Smooth muscle cell of the brain vasculature (primary cell): Measurements from ENCODE around the gene MYO7B.

Source experiments
- DNase-seq: peaks from one replicate; pipeline ENCODE4 v3.0.0-alpha.2; 2012; ENCODE audit warnings: low read depth, low spot score

Gene MYO7B

DNA sequence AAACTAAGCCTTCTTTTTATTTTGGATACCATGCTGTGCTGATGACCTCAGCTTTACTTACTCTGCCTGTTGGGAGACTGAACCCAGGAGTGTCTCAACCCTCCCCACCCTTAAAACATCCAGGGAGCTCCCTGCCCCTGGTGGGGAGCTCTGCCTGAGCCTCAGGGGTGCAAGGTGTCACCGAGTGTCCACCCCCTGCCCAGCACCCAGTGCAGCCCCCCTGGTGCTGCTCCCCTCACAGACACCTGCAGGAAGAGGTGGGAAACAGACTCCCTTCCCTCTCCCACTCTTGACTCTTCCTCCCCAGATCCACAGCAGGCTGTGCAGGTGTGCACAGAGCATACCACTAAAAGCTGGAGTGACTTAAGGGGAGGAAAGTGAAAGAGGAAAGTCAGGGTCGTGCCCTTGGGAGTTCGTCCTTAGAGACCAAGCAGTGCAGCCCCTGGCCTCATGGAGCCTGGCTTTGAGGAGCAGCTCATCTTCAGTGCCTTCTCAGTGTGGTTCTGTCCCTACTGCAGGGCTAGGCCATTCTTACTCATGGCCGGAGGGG is 51.3 kb downstream of the MYO7B start:
- no peak for DNase-seq

DNA sequence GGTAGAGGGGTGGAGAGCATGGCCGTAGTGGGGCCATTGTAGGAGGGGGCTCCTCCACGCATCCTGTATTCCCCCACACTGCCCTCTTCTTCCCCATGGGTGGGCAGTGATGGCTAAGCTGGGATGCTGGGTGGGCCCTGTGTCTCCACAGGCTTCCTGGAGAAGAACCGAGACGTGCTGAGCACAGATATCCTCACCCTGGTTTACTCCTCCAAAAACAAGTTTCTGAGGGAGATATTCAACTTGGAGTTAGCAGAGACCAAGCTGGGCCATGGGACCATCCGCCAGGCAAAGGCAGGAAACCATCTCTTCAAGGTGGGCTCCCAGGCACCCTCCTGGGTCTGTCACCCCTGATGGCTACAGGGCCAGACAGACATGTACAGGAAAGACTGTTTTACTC is 52.8 kb downstream of the MYO7B start:
- no peak for DNase-seq

DNA sequence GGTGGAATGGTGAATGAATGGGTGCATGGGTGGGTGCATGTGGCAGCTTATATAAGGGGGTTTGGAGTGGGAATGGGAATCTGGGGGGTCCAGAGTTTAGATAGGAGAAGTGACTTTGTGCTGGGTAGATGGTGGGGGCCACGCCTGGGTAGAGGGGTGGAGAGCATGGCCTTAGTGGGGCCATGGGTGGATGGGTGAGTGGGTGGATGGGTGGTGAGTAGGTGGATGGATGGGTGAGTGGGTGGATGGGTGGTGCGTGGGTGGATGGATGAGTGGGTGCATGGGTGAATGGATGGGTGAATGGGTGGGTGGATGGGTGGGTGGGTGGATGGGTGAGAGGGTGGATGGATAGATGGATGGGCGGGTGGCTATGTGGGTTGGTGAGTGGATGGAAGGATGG is 53.9 kb downstream of the MYO7B start:
- no peak for DNase-seq

DNA sequence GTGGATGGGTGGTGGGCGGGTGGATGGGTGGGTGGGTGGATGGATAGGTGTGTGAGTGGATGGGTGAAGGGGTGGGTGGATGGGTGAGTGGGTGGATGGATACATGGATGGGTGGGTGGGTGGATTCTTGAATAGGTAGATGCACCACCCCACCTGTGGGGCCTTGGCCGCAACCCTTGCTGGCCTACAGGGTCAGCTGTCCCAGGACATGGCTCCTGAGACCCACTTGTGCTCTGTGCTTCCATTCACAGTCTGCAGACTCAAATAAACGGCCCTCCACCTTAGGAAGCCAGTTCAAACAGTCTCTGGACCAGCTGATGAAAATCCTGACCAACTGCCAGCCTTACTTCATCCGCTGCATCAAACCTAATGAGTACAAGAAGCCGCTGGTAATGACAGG is 54.4 kb downstream of the MYO7B start:
- DNase-seq: no peak

DNA sequence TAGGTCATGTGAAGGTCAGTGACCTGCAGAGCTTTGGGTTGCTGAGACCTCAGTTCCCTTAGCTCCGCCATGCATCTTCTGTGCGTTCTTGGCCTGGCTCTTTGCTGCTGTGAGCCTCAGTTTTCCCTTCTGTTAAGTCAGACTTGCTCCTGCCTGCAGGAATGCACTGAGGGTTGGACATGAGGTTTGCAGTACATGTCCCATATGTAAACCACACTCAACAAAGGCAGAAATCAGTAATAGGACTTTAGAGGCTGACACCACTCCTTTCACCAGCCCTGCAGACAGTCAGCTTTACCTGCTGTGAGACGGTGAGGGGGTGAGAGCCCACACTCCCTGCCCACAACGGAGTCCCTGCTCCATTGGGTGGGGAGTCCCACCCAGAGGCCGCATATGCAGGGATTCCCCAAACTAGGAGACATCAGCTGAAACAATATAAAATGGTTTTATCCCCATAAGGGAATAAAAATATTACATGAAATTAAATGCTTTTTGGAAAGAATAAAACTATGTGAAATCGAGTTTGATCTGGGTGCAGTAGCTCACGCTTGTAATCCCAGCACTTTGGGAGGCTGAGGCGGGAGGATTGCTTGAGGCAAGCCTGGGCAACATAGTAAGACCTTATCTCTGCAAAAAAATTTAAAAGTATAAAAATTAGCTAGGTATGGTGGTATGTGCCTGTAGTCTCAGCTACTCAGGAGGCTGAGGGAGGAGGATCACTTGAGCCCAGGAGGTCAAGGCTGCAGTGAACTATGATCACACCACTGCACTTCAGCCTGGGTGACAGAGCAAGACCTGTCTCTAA is 55.1 kb downstream of the MYO7B start:
- no peak for DNase-seq

DNA sequence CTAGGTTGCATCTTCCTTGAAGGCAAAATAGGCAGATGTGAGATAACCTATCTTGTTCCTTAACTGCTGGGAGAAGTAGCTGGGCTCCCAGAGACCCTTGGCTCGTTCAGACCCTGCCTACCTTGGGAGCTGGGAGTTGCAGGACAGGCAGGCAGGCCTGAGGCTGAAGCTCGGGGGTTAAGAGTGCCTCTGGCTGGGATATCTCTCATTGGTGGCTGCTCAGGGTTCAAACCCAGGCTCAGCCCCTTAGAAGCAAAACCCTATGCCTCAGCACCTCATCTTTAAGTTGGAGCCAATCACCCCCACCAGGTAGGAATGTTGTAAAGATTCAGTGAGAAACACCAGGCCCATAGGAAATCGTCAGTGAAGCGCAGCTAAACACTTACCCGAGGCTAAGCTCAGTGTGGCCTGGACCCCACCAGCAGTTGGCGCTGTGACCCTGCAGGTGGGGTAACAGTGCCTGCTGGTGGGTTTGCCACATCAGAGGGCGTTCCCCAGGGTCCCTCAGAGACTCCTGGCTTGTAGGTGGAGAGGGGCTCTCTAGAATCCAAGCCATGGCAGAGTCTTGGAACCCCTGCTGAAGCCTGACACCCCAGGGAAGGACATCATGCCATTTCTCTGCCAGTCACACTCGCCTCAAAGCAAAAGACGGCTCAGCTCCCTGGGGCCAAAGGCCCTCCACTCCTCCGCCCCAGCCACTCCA is 55.9 kb downstream of the MYO7B start:
- no peak for DNase-seq

DNA sequence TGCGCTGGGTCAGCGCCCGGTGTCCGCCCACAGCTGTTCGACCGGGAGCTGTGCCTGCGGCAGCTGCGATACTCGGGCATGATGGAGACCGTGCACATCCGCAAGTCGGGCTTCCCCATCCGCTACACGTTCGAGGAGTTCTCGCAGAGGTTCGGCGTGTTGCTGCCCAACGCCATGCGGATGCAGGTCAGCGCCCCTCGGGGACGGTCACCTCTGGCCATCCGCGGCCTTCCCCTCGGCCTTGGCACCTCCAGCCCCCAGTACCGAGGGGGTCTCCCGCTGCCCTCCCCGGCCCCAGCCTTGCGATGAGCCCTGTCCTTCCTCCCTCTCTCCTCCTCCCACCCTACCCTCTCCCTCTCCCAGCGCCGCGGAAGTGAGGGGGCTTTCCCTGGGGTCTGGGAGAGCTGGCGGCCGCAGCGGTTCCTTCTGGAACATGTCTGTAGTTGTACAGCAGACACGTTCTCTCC is 57.3 kb downstream of the MYO7B start:
- DNase-seq: no peak

DNA sequence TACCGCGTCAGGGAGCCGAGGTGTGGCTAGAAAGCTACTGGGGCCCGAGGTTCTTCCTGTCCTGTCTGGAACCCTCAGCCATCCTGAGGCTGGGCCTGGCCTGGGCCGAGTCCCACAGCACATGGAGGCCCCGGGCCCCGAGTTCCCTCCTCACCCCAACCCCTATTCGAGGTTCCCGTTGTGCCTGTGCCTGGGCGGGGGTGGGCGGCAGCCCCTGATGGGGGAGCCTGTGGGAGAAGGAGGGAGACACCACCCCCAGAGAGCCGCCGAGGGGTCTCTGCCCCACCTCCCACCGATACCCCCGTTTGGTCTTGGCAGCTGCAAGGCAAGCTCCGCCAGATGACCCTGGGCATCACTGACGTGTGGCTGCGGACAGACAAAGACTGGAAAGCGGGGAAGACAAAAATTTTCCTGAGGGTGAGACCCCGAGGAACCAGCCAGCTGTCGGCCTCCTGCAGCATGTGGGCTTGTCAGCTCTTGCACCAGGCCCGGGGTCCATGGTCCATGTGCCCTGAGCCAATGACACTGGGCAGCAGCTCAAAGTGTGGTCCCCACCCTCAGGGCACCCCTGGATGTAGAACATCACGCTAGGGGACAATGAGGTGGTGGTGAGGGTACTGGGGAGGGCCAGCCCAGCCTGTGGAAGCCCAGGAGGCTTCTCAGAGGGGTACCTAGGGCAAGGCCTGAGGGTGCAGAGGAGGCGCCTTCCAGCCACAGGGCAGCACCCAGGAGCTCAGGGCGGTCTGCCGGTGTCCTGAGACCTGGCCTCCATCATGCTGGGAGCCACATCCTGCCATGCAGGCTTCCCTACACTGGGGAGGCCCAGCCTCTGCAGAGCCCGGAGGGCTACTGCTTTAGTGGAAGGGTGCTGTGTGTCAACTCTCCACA is 58.0 kb downstream of the MYO7B start:
- no peak for DNase-seq

DNA sequence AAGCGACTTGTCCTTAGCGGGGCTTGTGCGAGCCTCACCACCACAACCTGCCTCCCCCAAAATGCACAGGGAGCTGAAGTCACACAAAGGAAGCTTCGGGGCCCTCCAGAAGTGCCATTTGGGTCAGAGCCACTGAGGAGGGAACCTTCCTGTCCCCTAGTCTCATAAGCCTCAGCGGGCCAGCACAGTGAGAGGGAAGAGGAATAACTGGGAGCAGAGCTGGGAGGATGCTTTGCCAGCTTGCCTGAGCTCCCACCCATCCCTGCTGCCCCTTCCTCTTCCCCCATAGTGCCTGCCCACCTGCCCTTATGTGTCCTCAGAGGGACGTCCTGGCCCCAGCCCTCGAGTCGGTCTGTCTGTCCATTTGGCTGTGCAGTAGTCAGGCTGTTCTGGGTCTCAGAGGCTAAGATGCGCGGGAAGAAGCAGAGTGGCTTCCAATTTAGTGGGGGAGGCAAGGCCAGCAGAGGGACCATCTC is 58.7 kb downstream of the MYO7B start:
- no peak for DNase-seq

DNA sequence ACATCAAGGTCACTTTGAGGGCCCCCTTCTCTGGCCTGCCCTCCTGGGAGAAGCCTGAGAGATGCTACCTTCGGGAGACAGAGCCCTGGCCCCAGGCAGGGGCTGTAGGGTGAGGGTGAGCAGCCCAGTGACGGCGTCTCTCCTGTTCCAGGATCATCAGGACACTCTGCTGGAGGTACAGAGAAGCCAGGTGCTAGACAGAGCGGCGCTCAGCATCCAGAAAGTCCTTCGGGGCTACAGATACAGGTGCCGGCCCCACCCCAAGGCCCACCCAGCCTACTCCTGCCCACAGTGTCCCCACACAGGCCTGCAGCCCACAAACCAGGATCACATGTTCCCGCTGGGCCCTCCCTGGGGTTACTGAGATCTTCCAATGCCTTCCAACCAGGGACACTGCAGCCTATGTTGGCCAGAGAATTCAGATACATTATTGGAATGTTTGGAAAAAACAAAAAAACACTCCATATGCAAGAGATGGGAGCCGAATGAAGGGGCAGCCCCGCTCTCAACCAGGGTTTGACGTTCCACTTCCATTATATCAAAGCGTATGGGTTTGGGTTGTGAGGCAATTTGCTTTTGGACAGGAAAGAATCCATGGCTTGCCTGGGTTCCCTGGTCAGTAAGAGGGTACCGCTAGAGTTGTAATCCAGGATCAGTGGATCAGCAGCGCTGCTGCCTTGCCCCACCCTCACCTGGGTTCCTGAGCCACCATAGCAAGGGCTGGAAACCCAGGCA is 61.0 kb downstream of the MYO7B start:
- no peak for DNase-seq

DNA sequence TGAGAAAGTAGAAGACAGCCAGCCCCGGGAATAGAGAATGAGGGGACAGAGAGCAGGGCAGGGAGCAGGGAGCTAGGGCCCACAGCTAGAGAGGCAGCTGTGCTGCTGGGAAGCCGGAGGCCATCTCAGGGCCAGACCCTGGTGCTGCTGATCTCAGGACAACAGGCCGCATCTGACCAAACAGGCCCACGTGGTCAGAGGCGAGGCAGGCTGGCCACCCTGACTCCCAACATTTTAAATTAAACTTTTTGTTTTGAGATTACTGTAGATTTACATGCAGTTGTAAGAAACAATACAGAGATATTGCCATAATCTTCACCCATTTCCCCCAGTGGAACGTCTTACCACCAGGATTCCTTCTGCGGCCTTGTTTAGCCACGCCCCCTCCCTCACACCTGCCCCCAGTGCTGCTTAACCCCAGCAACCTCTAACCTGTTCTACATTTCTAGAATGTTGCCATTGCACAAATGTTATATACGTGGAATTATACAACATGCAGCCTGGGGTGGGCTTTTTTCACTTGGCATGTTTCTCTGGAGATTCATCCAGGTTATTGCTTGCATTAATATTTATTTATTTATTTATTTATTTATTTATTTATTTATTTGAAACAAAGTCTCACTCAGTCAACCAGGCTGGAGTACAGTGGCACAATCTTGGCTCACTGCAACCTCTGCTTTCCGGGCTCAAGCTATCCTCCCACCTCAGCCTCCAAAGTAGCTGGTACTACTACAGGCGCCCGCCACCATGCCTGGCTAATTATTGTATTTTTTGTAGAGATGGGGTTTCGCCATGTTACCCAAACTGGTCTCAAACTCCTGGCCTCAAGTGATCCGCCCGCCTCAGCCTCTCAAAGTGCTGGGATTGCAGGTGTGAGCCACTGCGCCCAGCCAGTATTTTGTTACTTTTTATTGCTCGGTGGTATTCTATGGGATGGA is 61.8 kb downstream of the MYO7B start:
- DNase-seq: no peak

DNA sequence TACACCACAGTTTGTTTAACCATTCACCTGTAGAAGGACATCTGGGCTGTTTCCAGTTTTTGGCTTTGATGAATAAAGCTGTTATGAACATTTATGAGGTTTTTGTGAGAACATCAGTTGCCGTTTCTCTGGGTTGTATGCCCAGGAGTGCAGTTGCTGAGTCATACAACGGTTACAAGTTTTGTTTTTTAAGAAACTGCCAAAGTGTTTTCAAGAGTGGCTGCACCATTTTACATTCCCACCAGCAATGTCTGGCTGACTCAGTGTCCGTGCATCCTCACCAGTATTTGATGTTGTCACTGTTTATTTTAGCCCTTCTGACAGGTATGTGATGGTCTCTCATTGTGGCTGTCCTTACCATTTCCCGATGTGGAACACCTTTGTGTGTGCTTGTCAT is 62.5 kb downstream of the MYO7B start:
- no peak for DNase-seq

DNA sequence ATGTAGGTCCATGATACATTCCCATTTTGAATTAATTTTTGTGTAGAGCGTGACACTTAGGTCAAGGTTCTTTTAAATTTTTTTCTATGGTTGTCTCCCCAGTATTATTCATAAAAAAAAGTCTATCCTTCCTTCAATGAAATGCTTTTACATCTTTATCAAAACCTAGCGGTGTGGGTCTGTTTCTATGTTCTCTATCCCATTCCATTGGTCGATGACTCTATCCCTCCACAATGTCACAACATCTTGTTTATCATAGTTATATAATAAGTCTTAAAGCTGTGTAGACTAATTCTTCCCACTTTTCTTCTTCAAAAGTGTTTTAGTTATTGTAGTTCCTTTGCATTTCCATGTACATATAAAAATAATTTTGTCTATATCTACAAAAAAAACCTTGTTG is 63.2 kb downstream of the MYO7B start:
- DNase-seq: no peak

DNA sequence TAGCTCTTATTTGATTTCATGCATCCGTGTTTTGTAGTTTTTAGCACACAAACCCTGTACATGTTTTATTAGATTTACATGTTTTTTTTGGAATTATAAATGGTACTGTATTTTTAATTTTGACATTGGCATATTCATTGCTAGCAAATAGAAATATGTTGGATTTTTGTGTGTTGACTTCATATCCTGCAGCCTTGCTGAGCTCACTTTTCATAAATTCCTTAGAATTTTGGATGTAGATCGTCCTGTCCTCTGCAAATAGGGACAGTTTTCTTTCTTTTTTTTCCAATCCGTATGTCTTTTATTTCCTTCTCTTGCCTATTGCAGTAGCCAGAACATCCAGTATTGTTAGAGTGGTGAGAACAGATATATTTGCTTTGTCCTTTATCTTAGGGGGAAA is 63.7 kb downstream of the MYO7B start:
- DNase-seq: no peak

DNA sequence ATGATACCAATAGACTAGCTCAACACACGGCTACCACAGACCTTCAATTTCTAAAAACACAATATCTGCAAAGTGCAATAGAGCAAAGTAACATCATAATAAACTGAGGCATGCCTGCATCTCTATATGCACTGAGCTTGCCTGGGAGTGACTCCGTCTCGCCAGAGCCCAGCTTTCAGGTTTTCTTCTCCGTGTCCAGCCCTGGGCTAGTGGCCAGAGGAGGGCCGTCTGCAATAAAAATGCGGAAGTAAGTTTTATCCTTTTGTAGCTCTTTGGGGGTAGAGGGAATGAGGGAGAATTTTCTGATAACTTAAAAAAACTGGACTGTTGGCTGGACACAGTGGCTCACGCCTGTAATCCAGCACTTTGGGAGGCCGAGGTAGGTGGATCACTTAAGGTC is 69.5 kb downstream of the MYO7B start:
- no peak for DNase-seq

DNA sequence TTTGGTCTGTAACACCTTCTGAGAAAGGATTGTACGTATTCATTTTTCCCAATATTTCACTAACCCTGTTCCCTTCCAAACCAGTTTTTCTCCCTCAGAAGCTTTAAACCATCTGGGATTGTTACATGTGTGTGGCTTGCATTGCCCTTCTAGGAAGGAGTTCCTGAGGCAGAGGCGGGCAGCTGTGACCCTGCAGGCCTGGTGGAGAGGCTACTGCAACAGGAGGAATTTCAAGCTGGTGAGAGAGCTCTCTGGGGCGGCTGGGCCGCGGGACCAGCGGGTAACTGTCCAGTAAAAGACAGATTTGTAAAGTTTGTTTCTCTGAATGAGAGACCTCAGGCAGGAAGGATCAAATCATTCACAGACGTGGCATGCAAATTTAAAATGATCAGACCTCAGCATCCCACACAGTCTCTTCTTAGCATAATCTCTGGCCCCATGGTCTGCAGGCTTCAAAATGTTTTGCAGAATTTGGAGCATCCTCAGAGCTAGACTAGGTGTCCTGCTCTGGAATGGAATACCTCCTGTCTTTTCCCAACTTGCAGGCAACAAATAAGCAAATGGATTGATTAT is 70.3 kb downstream of the MYO7B start:
- no peak for DNase-seq

DNA sequence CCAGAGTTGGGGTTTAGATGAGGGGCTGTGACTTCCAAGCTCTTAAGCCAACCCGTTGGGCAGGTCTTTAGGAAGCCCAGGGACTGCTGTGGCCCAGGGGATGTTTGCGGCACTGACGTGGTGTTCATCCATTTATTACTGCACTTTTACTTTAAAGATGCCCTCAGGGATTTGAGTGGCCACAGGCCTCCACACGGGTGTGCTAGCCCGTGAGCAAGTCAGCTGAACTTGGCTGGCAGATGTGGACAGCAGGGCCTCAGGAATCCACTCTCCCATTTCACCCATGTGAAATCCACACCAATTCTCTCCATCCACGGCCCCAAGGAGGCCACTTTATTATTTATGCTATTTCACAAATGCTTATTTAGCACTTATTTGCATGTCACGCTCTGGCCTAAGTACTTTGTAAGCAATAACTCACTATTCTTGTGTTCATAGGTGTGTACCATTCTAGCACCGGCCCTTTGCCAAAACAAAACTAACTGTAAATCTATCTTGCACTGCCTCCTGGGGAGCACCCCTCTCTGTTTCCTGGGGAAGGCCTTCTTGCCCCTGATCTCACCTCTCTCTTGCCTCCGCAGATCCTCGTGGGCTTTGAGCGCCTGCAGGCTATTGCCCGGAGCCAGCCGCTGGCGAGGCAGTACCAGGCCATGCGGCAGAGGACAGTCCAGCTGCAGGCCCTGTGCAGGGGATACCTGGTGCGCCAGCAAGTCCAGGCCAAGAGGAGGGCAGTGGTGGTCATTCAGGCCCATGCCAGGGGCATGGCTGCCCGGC is 71.3 kb downstream of the MYO7B start:
- DNase-seq: no peak

DNA sequence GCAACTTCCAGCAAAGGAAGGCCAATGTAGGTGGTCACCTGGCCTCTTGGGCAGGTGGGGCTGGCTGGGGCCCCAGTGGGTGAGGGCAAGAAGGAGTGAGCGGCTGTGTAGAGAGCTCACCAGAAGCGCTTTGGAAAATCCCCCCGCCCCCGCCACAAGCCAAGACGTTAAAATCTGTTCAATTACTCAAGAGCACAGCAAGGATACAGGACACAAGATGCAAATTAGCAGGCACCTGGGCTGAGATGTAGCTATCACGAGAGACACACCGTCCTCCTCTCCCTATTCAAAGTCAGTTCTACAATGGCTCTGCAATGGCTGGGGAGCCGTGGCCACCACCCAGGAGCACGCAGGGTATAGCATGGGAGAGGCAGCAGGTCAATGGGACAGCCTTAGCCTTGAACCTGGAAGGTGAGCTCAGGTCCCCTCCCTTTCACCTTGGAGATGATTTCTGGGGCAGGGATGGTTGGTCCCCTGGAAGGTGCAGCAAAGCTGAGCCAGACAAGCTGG is 72.0 kb downstream of the MYO7B start:
- no peak for DNase-seq
